Esophagus squamous epithelium (tissue), 5 donors: ENCODE results near the gene TNNI3. TPM values are rescaled to one million over a fixed set of nuclear protein-coding genes. Genes with fewer than 3 reads are reported as not detected.

Experiments used
- DNase-seq: peaks from one replicate; lab custom pipeline; 2025; lab: John Stamatoyannopoulos, UW
- H3K27ac ChIP-seq, 4 donors: fragments of 200-600 bp; sonication (generic); one replicate each; pipeline ENCODE4 v1.5.1; 2016 to 2019; ENCODE audit warnings: mild to moderate bottlenecking in 1 of 4
- H3K27me3 ChIP-seq, 4 donors: fragments of 200-600 bp; sonication (generic); 1 replicate in 3 of 4; 2 replicates in 1 of 4; pipeline versions ENCODE4 v1.5.1 to v1.6.0; 2017 to 2021; ENCODE audit warnings: antibody characterized with exemption in 1 of 4
- H3K36me3 ChIP-seq, 3 donors: fragments of 200-600 bp; sonication (generic); one replicate each; pipeline ENCODE4 v1.5.1; 2016 to 2019
- H3K4me1 ChIP-seq, 3 donors: fragments of 200-600 bp; sonication (generic); one replicate each; pipeline ENCODE4 v1.5.1; 2017 to 2019
- H3K4me3 ChIP-seq, 4 donors: fragments of 200-600 bp; sonication (generic); 1 replicate in 3 of 4; 2 replicates in 1 of 4; pipeline ENCODE4 v1.5.1; 2016 to 2019; ENCODE audit warnings: mild to moderate bottlenecking in 2 of 4, moderate library complexity in 1 of 4
- H3K9me3 ChIP-seq, 3 donors: fragments of 200-600 bp; sonication (generic); one replicate each; pipeline ENCODE4 v1.5.1; 2016 to 2019
- CTCF ChIP-seq, 6 experiments: fragments of 450-650 bp in 4 of 6; fragments of 200-600 bp in 2 of 6; sonication (generic) in 2 of 6; IDR thresholded peaks; one replicate each; pipeline ENCODE4 v1.5.1; 2016 to 2019; ENCODE audit warnings: antibody characterized with exemption in 6 of 6, mild to moderate bottlenecking in 4 of 6, moderate library complexity in 4 of 6
- POLR2A ChIP-seq, 4 donors: fragments of 450-650 bp; IDR thresholded peaks; one replicate each; pipeline ENCODE4 v1.6.1; 2017; ENCODE audit warnings: antibody characterized with exemption in 4 of 4, mild to moderate bottlenecking in 4 of 4, moderate library complexity in 3 of 4
- WGBS, 2 donors: methylation state at CpG; one replicate each; pipeline ENCODE4 v1.1.5; 2018; 5-methylcytosine and 5-hydroxymethylcytosine counted together
- intact Hi-C: fragments of 100-400 bp; cut with DNase I; formaldehyde crosslinking; loops from one replicate; pipeline ENCODE4 v1.15.0; 2022
- total RNA-seq, 4 donors: library from RNA; depleted of rRNA; stranded (reverse); fragments of >200 nt; gene quantifications; one replicate each; pipeline ENCODE4 v1.1.0, GENCODE V29; 2016
- donor health status: DM: yes; HTN: yes; CAD: no.

TNNI3 gene
- total RNA-seq, 4 donors from 2014 or later: not detected

DNA sequence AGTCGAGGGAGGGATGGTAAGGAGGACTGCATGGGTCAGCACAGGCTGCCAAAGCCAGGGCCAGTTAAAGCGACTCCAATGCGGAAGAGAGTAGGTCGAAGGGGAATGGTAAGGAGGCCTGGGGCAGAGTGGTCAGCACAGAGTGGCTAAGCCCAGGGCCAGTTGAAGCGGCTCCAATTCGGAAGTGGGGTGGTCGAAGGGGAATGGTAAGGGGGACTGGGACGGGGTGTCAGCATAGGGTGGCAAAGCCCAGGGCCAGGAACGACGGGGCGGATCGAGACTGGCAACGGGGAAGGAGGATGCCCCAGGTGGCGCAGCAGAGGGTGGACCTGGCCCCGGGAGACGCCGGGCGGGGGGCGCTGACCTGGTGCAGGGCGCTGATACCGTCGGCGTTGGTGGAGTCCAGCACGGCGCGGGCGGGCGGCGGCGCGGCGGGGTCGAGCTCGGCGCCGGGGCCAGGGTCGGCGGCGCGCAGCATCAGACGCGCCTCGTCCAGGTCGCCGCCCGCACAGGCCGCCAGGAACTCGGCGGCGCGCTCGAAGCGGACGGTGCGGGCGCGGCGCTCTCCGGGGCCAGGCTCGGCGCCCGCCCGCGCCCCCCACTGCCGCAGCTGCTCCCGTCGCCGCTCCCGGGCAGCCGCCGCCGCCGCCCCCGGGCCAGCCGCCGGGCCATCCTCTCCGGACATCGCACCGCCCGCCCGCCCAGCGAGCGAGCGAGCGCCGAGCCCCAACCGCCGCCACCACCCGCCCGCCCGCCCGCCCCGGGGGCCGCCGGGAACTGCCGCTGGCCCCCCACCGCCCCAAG lies 40.5 kb downstream of the TNNI3 start, which contains the start of gene PPP1R12C:
Gene PPP1R12C, minus strand, starts transcription at position 779 of the 804 bp plus-strand sequence. Its CDS starts 94 bp downstream, at position 685.
- Histone ChIP-seq H3K27ac (peak within 1 kb of the TSS; percentile 89 to 99 (median 94)), H3K27me3 (no peaks in the 10 kb centered on the region), H3K4me1 (peaks cover 21 to 59% (median 43%) of the 10 kb centered on the region in 3 donors), H3K36me3 (peaks cover 0 to 9% (median 0%) of the 10 kb centered on the region in 3 donors), H3K9me3 (no peaks in the 10 kb centered on the region), H3K4me3 (peak within 1 kb of the TSS; percentile 69 to 98 (median 92))
- intact Hi-C loops: no loop called here
- no peak for TF ChIP-seq CTCF (IDR thresholded peaks at IDR 0.05)
- peak in 1 of 4 donors; percentile 30 for TF ChIP-seq POLR2A (IDR thresholded peaks at IDR 0.05)
- DNase-seq: no peak
- 1 to 8% methylated on average over 10 to 11 of the region's 97 CpGs for WGBS, 2 donors

GRCh38 chr19:55116232-55116858 lies 41.2 kb downstream of the TNNI3 start:
- no peaks in the 10 kb centered on the region for H3K9me3 ChIP-seq
- no peaks in the 10 kb centered on the region for H3K27me3 ChIP-seq
- no peak for DNase-seq
- intact Hi-C loops: no loop called here
- TF ChIP-seq POLR2A (IDR thresholded peaks at IDR 0.05) (peak in 1 of 4 donors; percentile 33), CTCF (IDR thresholded peaks at IDR 0.05) (no peak)
- 0 to 1% methylated on average over 25 of the region's 25 CpGs for WGBS, 2 donors
- peak overlapping the region; percentile 89 to 99 (median 94) for H3K27ac ChIP-seq
- H3K4me3 ChIP-seq: peak overlapping the region; percentile 69 to 98 (median 92)
- H3K36me3 ChIP-seq: peaks cover 0 to 14% (median 0%) of the 10 kb centered on the region in 3 donors
- H3K4me1 ChIP-seq: peaks cover 21 to 64% (median 46%) of the 10 kb centered on the region in 3 donors

- intact Hi-C loops: no loop called here
- Histone ChIP-seq H3K36me3 (peaks cover 0 to 17% (median 0%) of the 10 kb centered on the region in 3 donors), H3K4me3 (peak overlapping the region; percentile 69 to 98 (median 92)), H3K27me3 (no peaks in the 10 kb centered on the region), H3K4me1 (peaks cover 21 to 66% (median 46%) of the 10 kb centered on the region in 3 donors), H3K9me3 (no peaks in the 10 kb centered on the region), H3K27ac (peak overlapping the region; percentile 89 to 99 (median 94))
- DNase-seq: no peak
- TF ChIP-seq POLR2A (IDR thresholded peaks at IDR 0.05) (no peak), CTCF (IDR thresholded peaks at IDR 0.05) (no peak)
- 50 to 65% methylated on average over 5 to 13 of the region's 13 CpGs for WGBS, 2 donors
Measured at GRCh38 chr19:55115446-55116065, 42.0 kb downstream of the TNNI3 start.

GRCh38 chr19:55114566-55115145 lies 42.9 kb downstream of the TNNI3 start:
- no peak for DNase-seq
- Histone ChIP-seq H3K9me3 (no peaks in the 10 kb centered on the region), H3K4me1 (peaks cover 21 to 71% (median 46%) of the 10 kb centered on the region in 3 donors), H3K4me3 (peak overlapping the region in 2 of 4 donors; percentile 91 to 98), H3K27ac (peak overlapping the region; percentile 89 to 99 (median 94)), H3K36me3 (peaks cover 0 to 26% (median under 1%) of the 10 kb centered on the region in 3 donors), H3K27me3 (no peaks in the 10 kb centered on the region)
- 81 to 84% methylated on average over 7 of the region's 9 CpGs for WGBS, 2 donors
- intact Hi-C loops: no loop called here
- TF ChIP-seq POLR2A (IDR thresholded peaks at IDR 0.05): no peak
- TF ChIP-seq CTCF (IDR thresholded peaks at IDR 0.05): no peak
